ENCODE measurements around the gene PRIMA1. TPM values are rescaled to one million over a fixed set of nuclear protein-coding genes. Genes with fewer than 3 reads are reported as not detected.

The PRIMA1 gene
- total and polyA plus RNA-seq, 12 donors = 1.8 to 16.3 (median 4.1) TPM

- 77 to 81% methylated on average over 7 of the region's 7 CpGs for WGBS, 2 donors
- no peak overlapping the region for H3K4me3 ChIP-seq
- no peak for TF ChIP-seq CTCF (IDR thresholded peaks at IDR 0.05)
- DNase-seq (no peak), ATAC-seq (no peak)
- H3K36me3 ChIP-seq = no peaks in the 10 kb centered on the region
- no peaks in the 10 kb centered on the region for H3K9me3 ChIP-seq
- intact Hi-C loops (cut with DNase I) = no loop called here
- peaks cover 0 to 6% (median 0%) of the 10 kb centered on the region in 7 donors for H3K27me3 ChIP-seq
- no peaks in the 10 kb centered on the region for H3K4me1 ChIP-seq
- no peak overlapping the region for H3K27ac ChIP-seq
These were observed 73.7 kb downstream of the PRIMA1 start for GRCh38 chr14:93714605-93715004.

GRCh38 chr14:93713726-93714405 is 74.4 kb downstream of the PRIMA1 start:
- DNase-seq (no peak), ATAC-seq (no peak)
- Histone ChIP-seq H3K27ac (no peak overlapping the region), H3K36me3 (no peaks in the 10 kb centered on the region), H3K4me1 (no peaks in the 10 kb centered on the region), H3K9me3 (no peaks in the 10 kb centered on the region), H3K27me3 (peaks cover 0 to 6% (median 0%) of the 10 kb centered on the region in 7 donors), H3K4me3 (no peak overlapping the region)
- no peak for TF ChIP-seq CTCF (IDR thresholded peaks at IDR 0.05)
- WGBS, 2 donors = 69 to 72% methylated on average over 13 of the region's 13 CpGs
- intact Hi-C loops (cut with DNase I) = no loop called here

- Histone ChIP-seq H3K27ac (no peak overlapping the region), H3K27me3 (peaks cover 0 to 6% (median 0%) of the 10 kb centered on the region in 7 donors), H3K4me3 (no peak overlapping the region), H3K4me1 (no peaks in the 10 kb centered on the region), H3K9me3 (no peaks in the 10 kb centered on the region), H3K36me3 (no peaks in the 10 kb centered on the region)
- intact Hi-C loops (cut with DNase I) = no loop called here
- DNase-seq = no peak
- WGBS, 2 donors = 80 to 82% methylated on average over 18 of the region's 18 CpGs
- no peak for ATAC-seq
- TF ChIP-seq CTCF (IDR thresholded peaks at IDR 0.05) = no peak
These were observed 75.2 kb downstream of the PRIMA1 start for GRCh38 chr14:93712838-93713724.

- peaks cover 0 to 6% (median 0%) of the 10 kb centered on the region in 7 donors for H3K27me3 ChIP-seq
- DNase-seq = no peak
- no peaks in the 10 kb centered on the region for H3K9me3 ChIP-seq
- no peak for ATAC-seq
- H3K27ac ChIP-seq = no peak overlapping the region
- no peak for TF ChIP-seq CTCF (IDR thresholded peaks at IDR 0.05)
- H3K4me1 ChIP-seq = no peaks in the 10 kb centered on the region
- H3K4me3 ChIP-seq = no peak overlapping the region
- no peaks in the 10 kb centered on the region for H3K36me3 ChIP-seq
- intact Hi-C loops (cut with DNase I) = no loop called here
- WGBS, 2 donors = 63 to 71% methylated on average over 9 of the region's 9 CpGs
These were observed 76.0 kb downstream of the PRIMA1 start for GRCh38 chr14:93712079-93712837.

Measured in heart right ventricle (tissue), 16 donors.